Parathyroid adenoma (tissue), 2 donors: Measurements from ENCODE around the gene ATG4C.
"Not testable (repeated sequence)": the region's sequence is repeated elsewhere in the genome, so short reads cannot be mapped to it uniquely, and the experiment has no call there.

Source experiments
- H2AFZ ChIP-seq: fragments of 300-600 bp; sonication (generic); one replicate; pipeline ENCODE4 v1.7.0; 2017; ENCODE audit warnings: antibody characterized with exemption, mild to moderate bottlenecking
- H3K27ac ChIP-seq: fragments of 300-600 bp; sonication (generic); one replicate; pipeline ENCODE4 v1.7.0; 2017
- H3K27me3 ChIP-seq: fragments of 300-600 bp; sonication (generic); one replicate; pipeline ENCODE4 v1.7.0; 2017; ENCODE audit warnings: low read length; ENCODE audit not compliant: control insufficient read depth, insufficient read depth
- H3K36me3 ChIP-seq: fragments of 300-600 bp; sonication (generic); one replicate; pipeline ENCODE4 v1.7.0; 2017; ENCODE audit warnings: low read length; ENCODE audit not compliant: control insufficient read depth, insufficient read depth
- H3K4me1 ChIP-seq: fragments of 300-600 bp; sonication (generic); one replicate; pipeline ENCODE4 v1.7.0; 2017; ENCODE audit warnings: control low read depth
- H3K4me2 ChIP-seq: fragments of 300-600 bp; sonication (generic); one replicate; pipeline ENCODE4 v1.7.0; 2017; ENCODE audit warnings: low read length
- H3K4me3 ChIP-seq: fragments of 300-600 bp; sonication (generic); one replicate; pipeline ENCODE4 v1.7.0; 2017; ENCODE audit warnings: low read depth, low read length
- H3K79me2 ChIP-seq: fragments of 300-600 bp; sonication (generic); one replicate; pipeline ENCODE4 v1.7.0; 2017; ENCODE audit warnings: control low read depth
- H3K9ac ChIP-seq: fragments of 300-600 bp; sonication (generic); one replicate; pipeline ENCODE4 v1.7.0; 2017; ENCODE audit warnings: mild to moderate bottlenecking
- H3K9me3 ChIP-seq: fragments of 300-600 bp; sonication (generic); one replicate; pipeline ENCODE4 v1.7.0; 2017; ENCODE audit warnings: low read length; ENCODE audit not compliant: control insufficient read depth
- TF ChIP-seq, protein P1 (sequence below): fragments of 300-600 bp; sonication (generic); IDR thresholded peaks from one replicate; pipeline ENCODE4 v1.7.0; 2017; ENCODE audit warnings: antibody characterized with exemption, mild to moderate bottlenecking
- donor health status: primary hyperparathyroidism.

The ATG4C gene

GRCh38 chr1:62774971-62775595 lies 8.8 kb upstream of the ATG4C start:
- Histone ChIP-seq H3K79me2 (no peaks in the 10 kb centered on the region), H3K27me3 (no peaks in the 10 kb centered on the region), H2AFZ (no peak overlapping the region), H3K27ac (no peak overlapping the region), H3K4me1 (no peaks in the 10 kb centered on the region), H3K36me3 (no peaks in the 10 kb centered on the region), H3K9ac (no peak overlapping the region), H3K9me3 (no peaks in the 10 kb centered on the region), H3K4me3 (no peak overlapping the region), H3K4me2 (no peak overlapping the region)
- TF ChIP-seq, protein P1, sequence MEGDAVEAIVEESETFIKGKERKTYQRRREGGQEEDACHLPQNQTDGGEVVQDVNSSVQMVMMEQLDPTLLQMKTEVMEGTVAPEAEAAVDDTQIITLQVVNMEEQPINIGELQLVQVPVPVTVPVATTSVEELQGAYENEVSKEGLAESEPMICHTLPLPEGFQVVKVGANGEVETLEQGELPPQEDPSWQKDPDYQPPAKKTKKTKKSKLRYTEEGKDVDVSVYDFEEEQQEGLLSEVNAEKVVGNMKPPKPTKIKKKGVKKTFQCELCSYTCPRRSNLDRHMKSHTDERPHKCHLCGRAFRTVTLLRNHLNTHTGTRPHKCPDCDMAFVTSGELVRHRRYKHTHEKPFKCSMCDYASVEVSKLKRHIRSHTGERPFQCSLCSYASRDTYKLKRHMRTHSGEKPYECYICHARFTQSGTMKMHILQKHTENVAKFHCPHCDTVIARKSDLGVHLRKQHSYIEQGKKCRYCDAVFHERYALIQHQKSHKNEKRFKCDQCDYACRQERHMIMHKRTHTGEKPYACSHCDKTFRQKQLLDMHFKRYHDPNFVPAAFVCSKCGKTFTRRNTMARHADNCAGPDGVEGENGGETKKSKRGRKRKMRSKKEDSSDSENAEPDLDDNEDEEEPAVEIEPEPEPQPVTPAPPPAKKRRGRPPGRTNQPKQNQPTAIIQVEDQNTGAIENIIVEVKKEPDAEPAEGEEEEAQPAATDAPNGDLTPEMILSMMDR: no peak

GRCh38 chr1:62778208-62778607 lies 5.7 kb upstream of the ATG4C start:
- Histone ChIP-seq H3K4me3 (no peak overlapping the region), H2AFZ (no peak overlapping the region), H3K9ac (no peak overlapping the region), H3K27me3 (no peaks in the 10 kb centered on the region), H3K36me3 (no peaks in the 10 kb centered on the region), H3K79me2 (no peaks in the 10 kb centered on the region), H3K4me1 (no peaks in the 10 kb centered on the region), H3K27ac (no peak overlapping the region), H3K9me3 (no peaks in the 10 kb centered on the region), H3K4me2 (no peak overlapping the region)
- TF ChIP-seq, protein P1: no peak

DNA sequence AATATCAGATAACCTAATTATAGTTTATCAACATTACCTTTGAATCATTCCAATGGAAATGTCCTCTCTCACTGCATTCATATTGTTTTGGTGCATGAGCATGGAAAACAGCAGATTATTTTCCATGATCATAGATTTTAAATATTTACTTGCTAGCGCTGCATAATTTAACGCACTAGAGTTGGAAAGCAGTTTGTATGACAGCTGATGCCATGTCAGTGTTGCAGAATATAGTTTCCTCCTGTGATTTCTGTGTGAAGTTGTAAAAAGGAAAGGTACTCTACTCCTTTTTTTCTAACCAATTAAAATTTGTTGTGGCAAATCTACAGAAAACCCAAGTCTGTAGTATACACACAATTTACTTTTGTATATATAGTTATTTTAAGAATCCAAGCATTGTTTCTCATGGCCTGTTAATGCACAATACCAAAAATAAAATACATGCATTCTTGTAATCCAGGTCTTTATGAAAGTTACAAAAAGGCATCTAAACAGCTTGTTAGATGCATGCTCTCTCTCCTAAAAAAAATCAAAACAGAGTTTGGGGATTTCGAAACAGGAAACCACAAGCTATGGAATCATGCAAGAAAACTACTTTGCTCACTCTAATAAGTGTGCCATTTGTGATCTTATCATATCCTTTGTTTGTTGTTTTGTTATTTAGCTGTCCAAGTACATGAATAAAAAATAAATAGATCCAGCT lies 1.9 kb upstream of the ATG4C start:
- no peak overlapping the region for H3K4me3 ChIP-seq
- H3K9me3 ChIP-seq: no peaks in the 10 kb centered on the region
- peaks cover 4% of the 10 kb centered on the region for H3K4me1 ChIP-seq
- TF ChIP-seq, protein P1: no peak
- no peak overlapping the region for H3K27ac ChIP-seq
- H2AFZ ChIP-seq: no peak overlapping the region
- H3K9ac ChIP-seq: no peak overlapping the region
- no peaks in the 10 kb centered on the region for H3K27me3 ChIP-seq
- no peaks in the 10 kb centered on the region for H3K36me3 ChIP-seq
- no peak overlapping the region for H3K4me2 ChIP-seq
- no peaks in the 10 kb centered on the region for H3K79me2 ChIP-seq

DNA sequence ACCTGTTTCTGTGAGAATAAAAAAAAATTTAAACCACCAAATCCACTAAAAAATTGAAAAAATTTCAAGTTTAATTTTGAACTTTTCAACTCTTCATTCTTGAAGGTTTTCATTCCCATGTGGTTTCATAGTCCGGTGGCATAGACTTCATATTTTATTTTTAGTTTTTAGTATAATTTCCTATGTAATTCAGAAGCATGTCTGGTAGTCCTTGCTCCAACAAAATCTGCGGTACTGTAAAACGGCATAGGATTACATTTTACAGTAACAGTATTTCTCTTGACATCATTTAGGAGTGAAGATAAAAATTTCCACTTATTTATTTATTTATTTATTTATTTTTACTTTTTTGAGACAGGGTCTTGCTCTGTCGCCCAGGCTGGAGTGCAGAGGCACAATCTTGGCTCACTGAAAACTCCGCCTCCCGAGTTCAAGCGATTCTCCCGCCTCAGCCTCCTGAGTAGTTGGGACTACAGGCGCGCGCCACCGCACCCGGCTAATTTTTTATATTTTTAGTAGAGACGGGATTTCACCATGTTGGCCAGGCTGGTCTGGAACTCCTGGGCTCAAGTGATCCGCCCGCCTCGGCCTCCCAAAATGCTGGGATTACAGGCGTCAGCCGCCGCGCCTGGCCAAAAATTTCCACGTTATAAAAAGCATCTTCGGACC lies 1.3 kb upstream of the ATG4C start:
- H3K36me3 ChIP-seq, H3K4me1 ChIP-seq, H3K27ac ChIP-seq, H3K4me3 ChIP-seq, H3K79me2 ChIP-seq, H2AFZ ChIP-seq, H3K9ac ChIP-seq, H3K27me3 ChIP-seq, H3K9me3 ChIP-seq, H3K4me2 ChIP-seq: not testable (repeated sequence)

- Histone ChIP-seq H2AFZ (peak overlapping the region; percentile 95), H3K79me2 (no peaks in the 10 kb centered on the region), H3K9ac (no peak overlapping the region), H3K4me2 (peak overlapping the region; percentile 76), H3K4me1 (peaks cover 4% of the 10 kb centered on the region), H3K9me3 (no peaks in the 10 kb centered on the region), H3K27ac (no peak overlapping the region), H3K4me3 (peak overlapping the region; percentile 84), H3K36me3 (no peaks in the 10 kb centered on the region), H3K27me3 (no peaks in the 10 kb centered on the region)
- TF ChIP-seq, protein P1: no peak
Observed at GRCh38 chr1:62784509-62785365, 805 bp downstream of the ATG4C start.
